SJCRH30 (cell line): ENCODE data around the gene UPF2. TPM values are rescaled to one million over a fixed set of nuclear protein-coding genes. Genes with fewer than 3 reads are reported as not detected.
"Not testable (repeated sequence)": the region's sequence is repeated elsewhere in the genome, so short reads cannot be mapped to it uniquely, and the experiment has no call there.

ENCODE experiments used
- DNase-seq, 2 experiments: peaks; one replicate each; pipeline ENCODE4 v3.0.0-alpha.2; 2015 to 2020
- H3K27ac ChIP-seq: fragments of 250-450 bp; sonication (Bioruptor Pico); 2 replicates; pipeline ENCODE4 v1.5.1; 2020; ENCODE audit warnings: mild to moderate bottlenecking, moderate library complexity
- H3K27me3 ChIP-seq: fragments of 250-450 bp; sonication (Bioruptor Pico); 2 replicates; pipeline ENCODE4 v1.5.1; 2020; ENCODE audit warnings: mild to moderate bottlenecking, moderate library complexity
- H3K36me3 ChIP-seq: fragments of 250-450 bp; sonication (Bioruptor Pico); 2 replicates; pipeline ENCODE4 v1.5.1; 2020; ENCODE audit warnings: mild to moderate bottlenecking, moderate library complexity
- H3K4me1 ChIP-seq: fragments of 250-450 bp; sonication (Bioruptor Pico); 2 replicates; pipeline ENCODE4 v1.5.1; 2020; ENCODE audit warnings: mild to moderate bottlenecking, moderate library complexity
- H3K4me3 ChIP-seq: fragments of 250-450 bp; sonication (Bioruptor Pico); 2 replicates; pipeline ENCODE4 v1.5.1; 2020; ENCODE audit warnings: mild to moderate bottlenecking, moderate library complexity
- H3K9me3 ChIP-seq: fragments of 250-450 bp; sonication (Bioruptor Pico); replicated peaks from 2 replicates; pipeline ENCODE4 v1.5.1; 2020; ENCODE audit warnings: mild to moderate bottlenecking, moderate library complexity
- total RNA-seq: library from RNA; depleted of rRNA; stranded (reverse); fragments of >200 nt; shearing (Covaris generic); gene quantifications from 2 replicates; pipeline ENCODE4 v1.2.3, GENCODE V29; 2014

UPF2 gene
- total RNA-seq, 1 experiment from 2014 or later = 22.9 TPM

GRCh38 chr10:12018438-12019282 lies 23.9 kb downstream of the UPF2 start:
- Histone ChIP-seq H3K36me3 (peaks cover 6% of the 10 kb centered on the region; the same call in 1 of the 2 replicates), H3K4me1 (no peaks in the 10 kb centered on the region), H3K4me3 (no peak overlapping the region), H3K27ac (no peak overlapping the region), H3K27me3 (no peaks in the 10 kb centered on the region), H3K9me3 (no peaks in the 10 kb centered on the region)
- no peak for DNase-seq

DNA sequence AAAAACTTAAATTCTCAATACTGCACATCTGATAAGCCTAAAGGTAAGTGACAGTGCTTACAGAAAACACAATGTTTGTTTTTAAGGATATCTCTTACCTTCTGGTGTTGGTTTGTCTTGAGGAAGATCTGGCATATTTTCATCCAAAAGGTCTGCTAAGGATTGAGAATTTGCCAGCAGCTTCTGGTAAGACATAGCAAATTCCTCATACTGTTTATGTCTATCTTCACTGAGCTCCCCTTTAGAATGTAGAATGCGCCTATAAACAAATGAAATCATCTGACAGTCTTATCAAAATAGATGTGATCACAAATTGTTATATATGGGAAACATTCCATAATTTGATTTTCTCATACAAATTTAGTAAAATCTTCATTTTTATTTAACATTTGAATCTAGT lies 28.7 kb downstream of the UPF2 start:
- no peak overlapping the region for H3K4me3 ChIP-seq
- peaks cover 21% of the 10 kb centered on the region for H3K36me3 ChIP-seq
- peaks cover 7% of the 10 kb centered on the region; the same call in 1 of the 2 replicates for H3K9me3 ChIP-seq
- H3K27me3 ChIP-seq = no peaks in the 10 kb centered on the region
- no peak overlapping the region for H3K27ac ChIP-seq
- no peaks in the 10 kb centered on the region for H3K4me1 ChIP-seq
- DNase-seq = no peak

- peaks cover 23% of the 10 kb centered on the region for H3K36me3 ChIP-seq
- not testable (repeated sequence) for H3K9me3 ChIP-seq, H3K27ac ChIP-seq, DNase-seq, H3K4me1 ChIP-seq, H3K4me3 ChIP-seq, H3K27me3 ChIP-seq
Observed at GRCh38 chr10:12013391-12013790, 29.2 kb downstream of the UPF2 start.

DNA sequence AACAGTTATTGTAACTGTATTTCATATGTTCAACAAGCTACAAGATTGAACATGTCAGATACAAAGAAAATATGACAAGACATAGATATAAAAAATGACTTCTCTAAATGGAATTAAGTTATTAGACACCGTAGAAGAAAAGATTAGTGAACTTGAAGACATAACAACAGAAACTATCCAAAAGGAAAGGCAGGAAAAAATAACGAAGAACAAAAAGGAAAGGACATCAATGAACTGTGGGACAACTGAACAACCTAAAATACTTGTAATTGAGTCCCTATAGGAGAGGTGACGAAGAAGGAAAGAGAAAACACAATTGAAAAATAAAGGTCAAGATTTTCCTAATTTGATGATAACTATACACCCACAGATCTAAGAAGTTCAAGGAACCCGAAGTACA lies 32.3 kb downstream of the UPF2 start:
- Histone ChIP-seq H3K27me3 (no peaks in the 10 kb centered on the region), H3K36me3 (peaks cover 27% of the 10 kb centered on the region), H3K27ac (no peak overlapping the region), H3K4me1 (no peaks in the 10 kb centered on the region), H3K9me3 (peaks cover 7% of the 10 kb centered on the region; the same call in 1 of the 2 replicates), H3K4me3 (no peak overlapping the region)
- no peak for DNase-seq

- not testable (repeated sequence) for H3K27me3 ChIP-seq, DNase-seq, H3K4me3 ChIP-seq, H3K9me3 ChIP-seq, H3K27ac ChIP-seq, H3K4me1 ChIP-seq
- H3K36me3 ChIP-seq = peaks cover 31% of the 10 kb centered on the region
Observed at GRCh38 chr10:12008842-12009241, 33.8 kb downstream of the UPF2 start.

DNA sequence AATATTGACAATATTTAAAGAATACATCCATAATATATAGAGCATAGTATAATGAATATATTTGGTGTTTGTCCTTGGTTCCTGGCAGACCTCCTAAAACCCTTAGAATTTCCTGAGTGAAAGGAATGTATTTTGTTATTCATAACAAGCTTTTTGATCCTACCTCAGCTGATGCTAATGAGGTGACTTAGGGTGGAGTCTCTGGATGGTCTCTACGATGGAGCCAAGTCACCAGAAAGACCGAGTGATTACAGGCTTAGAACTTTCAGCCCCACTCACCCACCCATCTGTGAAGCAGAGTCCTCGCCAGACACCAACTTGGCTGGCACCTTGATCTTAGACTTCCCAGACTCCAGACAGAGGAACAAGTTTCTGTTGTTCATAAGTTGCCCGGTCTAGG lies 35.9 kb downstream of the UPF2 start:
- H3K9me3 ChIP-seq = peaks cover 7% of the 10 kb centered on the region; the same call in 1 of the 2 replicates
- peaks cover 31% of the 10 kb centered on the region for H3K36me3 ChIP-seq
- no peak for DNase-seq

GRCh38 chr10:11993834-11994468 lies 48.7 kb downstream of the UPF2 start:
- Histone ChIP-seq H3K36me3 (peaks cover 30% of the 10 kb centered on the region), H3K27me3 (no peaks in the 10 kb centered on the region), H3K4me3 (no peak overlapping the region), H3K4me1 (no peaks in the 10 kb centered on the region), H3K9me3 (no peaks in the 10 kb centered on the region), H3K27ac (no peak overlapping the region)
- DNase-seq = no peak

More for the DNA sequence above, 35.9 kb downstream of the UPF2 start:
- Histone ChIP-seq H3K27me3 (no peaks in the 10 kb centered on the region), H3K4me3 (no peak overlapping the region), H3K4me1 (no peaks in the 10 kb centered on the region), H3K27ac (no peak overlapping the region)

- Histone ChIP-seq H3K4me3 (no peak overlapping the region), H3K27me3 (no peaks in the 10 kb centered on the region), H3K4me1 (no peaks in the 10 kb centered on the region), H3K36me3 (peaks cover 2% of the 10 kb centered on the region; the same call in 1 of the 2 replicates), H3K9me3 (no peaks in the 10 kb centered on the region), H3K27ac (no peak overlapping the region)
- no peak for DNase-seq
Observed at GRCh38 chr10:11988924-11989323, 53.7 kb downstream of the UPF2 start.

DNA sequence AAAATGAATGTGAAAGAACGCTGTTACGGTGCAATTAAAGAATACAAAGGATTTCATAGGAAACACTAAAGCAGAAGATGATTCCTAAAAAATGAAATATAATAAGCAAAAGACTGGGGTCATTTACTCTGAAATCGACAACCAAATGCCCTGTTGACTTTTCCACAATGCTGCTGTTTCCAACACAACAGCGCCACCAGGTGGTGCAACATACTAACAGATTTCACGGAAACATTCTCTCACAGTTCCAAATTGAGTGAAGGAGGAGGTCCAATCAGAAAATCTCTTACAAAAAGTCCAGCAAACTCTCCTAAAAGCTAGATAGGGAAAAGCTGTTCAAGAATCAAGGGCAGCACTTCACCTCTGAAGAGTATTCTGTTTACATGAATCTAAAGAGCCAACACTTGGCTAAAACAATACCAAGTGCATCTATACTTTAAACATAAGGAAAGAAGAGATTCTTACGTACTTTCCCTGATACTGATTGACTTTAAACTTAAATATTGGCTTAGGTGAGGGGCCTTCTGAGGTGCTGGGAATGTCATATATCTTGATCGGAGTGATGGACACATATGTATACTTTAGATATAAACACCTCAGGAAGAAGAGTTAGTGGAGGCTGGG lies 55.9 kb downstream of the UPF2 start:
- H3K27ac ChIP-seq = no peak overlapping the region
- no peak overlapping the region for H3K4me3 ChIP-seq
- H3K9me3 ChIP-seq = no peaks in the 10 kb centered on the region
- H3K4me1 ChIP-seq = no peaks in the 10 kb centered on the region
- H3K27me3 ChIP-seq = no peaks in the 10 kb centered on the region
- peak; percentile 61 to 86 for DNase-seq
- H3K36me3 ChIP-seq = peaks cover 5% of the 10 kb centered on the region; the same call in 1 of the 2 replicates

DNA sequence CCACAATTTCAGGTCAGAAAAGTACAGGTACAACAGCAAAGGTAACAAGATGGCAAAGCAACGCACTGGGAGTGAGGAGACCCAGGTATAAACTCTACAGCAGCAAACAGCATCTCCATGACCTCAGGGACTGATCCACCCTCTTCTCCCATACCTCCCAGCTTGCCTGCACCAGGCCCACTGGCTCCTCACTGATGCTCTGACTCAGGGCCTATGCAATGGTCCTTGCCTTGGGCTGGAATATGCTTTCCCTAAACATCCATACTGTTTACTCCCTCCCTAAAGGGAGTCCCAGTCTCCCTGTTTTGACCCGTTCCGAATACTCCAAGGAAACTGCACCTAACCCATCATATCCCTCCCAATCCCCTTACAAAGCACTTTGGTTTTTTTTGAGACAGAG lies 60.4 kb downstream of the UPF2 start:
- peaks cover 18% of the 10 kb centered on the region; the same call in 1 of the 2 replicates for H3K36me3 ChIP-seq
- no peaks in the 10 kb centered on the region for H3K4me1 ChIP-seq
- no peaks in the 10 kb centered on the region for H3K27me3 ChIP-seq

DNA sequence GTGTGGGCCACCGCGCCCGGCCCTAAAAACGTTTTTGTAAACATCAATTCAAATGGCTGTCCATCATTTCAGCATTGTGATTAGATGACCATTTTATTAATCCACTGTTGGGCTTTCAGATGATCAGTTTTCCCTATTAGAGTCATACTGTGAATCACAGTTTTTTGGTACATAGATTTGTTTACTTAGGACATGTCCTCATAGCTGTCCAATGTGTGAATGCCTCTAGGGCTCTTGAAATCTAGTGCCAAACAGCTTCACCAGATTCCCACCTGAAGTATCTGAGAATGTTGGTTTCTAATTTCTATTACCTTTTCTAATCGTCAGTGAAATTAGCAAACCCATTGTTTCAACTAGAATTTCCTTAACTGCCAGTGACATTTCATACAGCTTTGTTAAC lies 66.8 kb downstream of the UPF2 start:
- H3K9me3 ChIP-seq = 0 out of 2 replicates have a peak, but pooled peaks cover 5% of the 10 kb centered on the region
- H3K4me1 ChIP-seq = no peaks in the 10 kb centered on the region
- H3K4me3 ChIP-seq = no peak overlapping the region
- H3K27me3 ChIP-seq = no peaks in the 10 kb centered on the region
- peaks cover 21% of the 10 kb centered on the region for H3K36me3 ChIP-seq
- no peak overlapping the region for H3K27ac ChIP-seq
- DNase-seq = no peak

More for the DNA sequence above, 60.4 kb downstream of the UPF2 start:
- Histone ChIP-seq H3K9me3 (no peaks in the 10 kb centered on the region), H3K4me3 (no peak overlapping the region), H3K27ac (no peak overlapping the region)
- DNase-seq = no peak

- DNase-seq, H3K4me3 ChIP-seq, H3K27ac ChIP-seq, H3K27me3 ChIP-seq, H3K9me3 ChIP-seq, H3K4me1 ChIP-seq, H3K36me3 ChIP-seq: not testable (repeated sequence)
Observed at GRCh38 chr10:11972523-11972922, 70.1 kb downstream of the UPF2 start.

GRCh38 chr10:11962176-11962575 lies 80.4 kb downstream of the UPF2 start:
- DNase-seq = peak in 1 of 2 experiments; percentile 8
- Histone ChIP-seq H3K27ac (no peak overlapping the region), H3K4me3 (no peak overlapping the region), H3K4me1 (no peaks in the 10 kb centered on the region), H3K36me3 (peaks cover 40% of the 10 kb centered on the region), H3K27me3 (no peaks in the 10 kb centered on the region), H3K9me3 (no peaks in the 10 kb centered on the region)

DNA sequence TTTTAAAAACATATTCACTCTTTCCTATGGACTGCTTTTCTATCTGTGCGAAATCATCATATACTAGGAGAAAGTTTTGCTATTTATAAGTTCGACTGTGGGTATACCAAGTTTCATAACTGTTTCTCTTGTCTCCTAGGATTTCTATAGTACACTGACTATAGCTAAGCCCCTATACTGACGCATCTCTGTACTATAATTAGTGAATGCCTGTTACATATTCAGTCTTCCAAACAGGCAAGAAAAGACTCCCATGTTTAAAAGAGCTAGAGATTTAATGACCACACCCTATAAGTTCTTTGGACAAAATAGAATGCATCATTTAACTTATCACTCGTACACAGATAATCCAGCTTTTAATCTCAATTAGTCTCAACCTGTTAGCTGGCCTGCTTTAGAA lies 80.8 kb downstream of the UPF2 start:
- H3K9me3 ChIP-seq = no peaks in the 10 kb centered on the region
- no peaks in the 10 kb centered on the region for H3K27me3 ChIP-seq
- no peaks in the 10 kb centered on the region for H3K4me1 ChIP-seq
- no peak overlapping the region for H3K27ac ChIP-seq
- no peak for DNase-seq
- no peak overlapping the region for H3K4me3 ChIP-seq
- H3K36me3 ChIP-seq = peaks cover 36% of the 10 kb centered on the region

- Histone ChIP-seq H3K9me3 (0 out of 2 replicates have a peak, but pooled peaks cover 2% of the 10 kb centered on the region), H3K4me1 (no peaks in the 10 kb centered on the region), H3K27me3 (no peaks in the 10 kb centered on the region), H3K36me3 (peaks cover 29% of the 10 kb centered on the region), H3K4me3 (no peak overlapping the region), H3K27ac (no peak overlapping the region)
- DNase-seq = no peak
Observed at GRCh38 chr10:11959966-11960365, 82.6 kb downstream of the UPF2 start.
